CD8-positive, alpha-beta memory T cell (primary cell): ENCODE data around the gene KCNAB1. TPM values are rescaled to one million over a fixed set of nuclear protein-coding genes. Genes with fewer than 3 reads are reported as not detected.

Experiments
- CTCF ChIA-PET: fragments of 350-600 bp; sonication (Branson Sonifier 250); formaldehyde crosslinking; loops from one replicate; lab custom pipeline; 2021; ENCODE audit warnings: antibody characterized with exemption; lab: Charles Lee
- POLR2A ChIA-PET: fragments of 350-600 bp; sonication (Branson Sonifier 250); formaldehyde crosslinking; loops from one replicate; lab custom pipeline; 2021; ENCODE audit warnings: antibody characterized with exemption; lab: Charles Lee
- DNase-seq, 5 donors: peaks; one replicate each; pipeline versions ENCODE4 v3.0.0 to v3.0.0-alpha.2; 2020 to 2022; ENCODE audit warnings: mixed read lengths in 1 of 5
- H3K27ac ChIP-seq: one replicate; pipeline ENCODE4 v1.7.0; 2013; ENCODE audit warnings: low read depth, mild to moderate bottlenecking, low read length, moderate library complexity
- H3K27me3 ChIP-seq: 2 replicates; pipeline ENCODE4 v1.7.0; 2013; ENCODE audit warnings: low read length, mild to moderate bottlenecking; ENCODE audit not compliant: insufficient read depth, poor library complexity, severe bottlenecking
- H3K36me3 ChIP-seq: 2 replicates; pipeline ENCODE4 v1.7.0; 2013; ENCODE audit warnings: mild to moderate bottlenecking, low read length, moderate library complexity; ENCODE audit not compliant: insufficient read depth
- H3K4me1 ChIP-seq: 2 replicates; pipeline ENCODE4 v1.7.0; 2013; ENCODE audit warnings: mild to moderate bottlenecking, low read length, moderate library complexity; ENCODE audit not compliant: insufficient read depth
- H3K4me3 ChIP-seq: 2 replicates; pipeline ENCODE4 v1.7.0; 2013; ENCODE audit warnings: mild to moderate bottlenecking, low read length
- H3K9me3 ChIP-seq: 2 replicates; pipeline ENCODE4 v1.7.0; 2013; ENCODE audit warnings: mild to moderate bottlenecking, low read length
- H3K27ac Mint-ChIP-seq, 8 donors: one replicate each; pipeline ENCODE4 v1.8.0; 2020 to 2021; ENCODE audit warnings: mixed read lengths in 8 of 8, mild to moderate bottlenecking in 6 of 8, inconsistent platforms in 3 of 8, moderate library complexity in 3 of 8
- H3K27me3 Mint-ChIP-seq, 2 donors: one replicate each; pipeline ENCODE4 v1.8.0; 2020 to 2021; ENCODE audit warnings: mixed read lengths in 2 of 2, mild to moderate bottlenecking in 1 of 2, moderate library complexity in 1 of 2
- H3K36me3 Mint-ChIP-seq, 3 donors: one replicate each; pipeline ENCODE4 v1.8.0; 2020 to 2021; ENCODE audit warnings: mixed read lengths in 3 of 3, inconsistent platforms in 1 of 3, mild to moderate bottlenecking in 1 of 3
- H3K4me1 Mint-ChIP-seq, 3 donors: one replicate each; pipeline ENCODE4 v1.8.0; 2020 to 2021; ENCODE audit warnings: mixed read lengths in 3 of 3, inconsistent platforms in 1 of 3, mild to moderate bottlenecking in 1 of 3
- H3K4me3 Mint-ChIP-seq, 7 donors: one replicate each; pipeline ENCODE4 v1.8.0; 2020 to 2021; ENCODE audit warnings: mixed read lengths in 7 of 7, mild to moderate bottlenecking in 6 of 7, moderate library complexity in 4 of 7, inconsistent platforms in 2 of 7
- H3K9me3 Mint-ChIP-seq, 5 donors: one replicate each; pipeline ENCODE4 v1.8.0; 2020 to 2022; ENCODE audit warnings: mixed read lengths in 5 of 5, mild to moderate bottlenecking in 3 of 5, moderate library complexity in 2 of 5, inconsistent platforms in 1 of 5
- polyA plus RNA-seq: library from polyadenylated mRNA; unstranded; fragments of 300-500 nt; fragmentation: Illumina TruSeq; gene quantifications from one replicate; pipeline ENCODE4 v1.2.3, GENCODE V29; 2021
- total RNA-seq, 2 experiments: library from RNA; stranded (reverse); gene quantifications; one replicate each; pipeline ENCODE4 v1.2.3, GENCODE V29; 2021

The KCNAB1 gene
- total and polyA plus RNA-seq, 3 experiments from 2014 or later = 0.32 TPM; not detected in 2

- no peaks in the 10 kb centered on the region for H3K9me3 ChIP-seq
- no peak overlapping the region for H3K27ac ChIP-seq
- H3K4me3 ChIP-seq = no peak overlapping the region
- H3K27me3 Mint-ChIP-seq = no peaks in the 10 kb centered on the region
- H3K27ac Mint-ChIP-seq = peak overlapping the region in 6 of 8 donors; percentile 5 to 58 (median 48)
- DNase-seq = no peak
- peaks cover 0 to 4% (median 0%) of the 10 kb centered on the region in 5 donors for H3K9me3 Mint-ChIP-seq
- H3K36me3 Mint-ChIP-seq = peaks cover 0 to 61% (median 22%) of the 10 kb centered on the region in 3 donors
- H3K36me3 ChIP-seq = peaks cover 13% of the 10 kb centered on the region
- ChIA-PET POLR2A (no interaction called here), CTCF (interaction anchor here (1.2 to 3.1 kb wide), 4 partner anchors 28 to 584 kb away, joined by 3 to 27 read pairs (median 5); partner anchors contain the start of gene TIPARP)
- H3K4me1 Mint-ChIP-seq = peaks cover 52 to 65% (median 64%) of the 10 kb centered on the region in 3 donors
- H3K4me3 Mint-ChIP-seq = peak overlapping the region; percentile 44 to 97 (median 96)
- H3K27me3 ChIP-seq = no peaks in the 10 kb centered on the region
- peaks cover 29% of the 10 kb centered on the region for H3K4me1 ChIP-seq
Observed at GRCh38 chr3:156552973-156553372, 432.6 kb downstream of the KCNAB1 start.

GRCh38 chr3:156553705-156554356 is 433.5 kb downstream of the KCNAB1 start:
- Mint-ChIP-seq H3K4me3 (peak overlapping the region; percentile 96 to 99 (median 97)), H3K27me3 (no peaks in the 10 kb centered on the region), H3K27ac (peak overlapping the region; percentile 46 to 98 (median 94)), H3K4me1 (peaks cover 49 to 62% (median 59%) of the 10 kb centered on the region in 3 donors), H3K9me3 (peaks cover 0 to 4% (median 0%) of the 10 kb centered on the region in 5 donors), H3K36me3 (peaks cover 0 to 52% (median 19%) of the 10 kb centered on the region in 3 donors)
- peaks cover 29% of the 10 kb centered on the region for H3K4me1 ChIP-seq
- H3K27me3 ChIP-seq = no peaks in the 10 kb centered on the region
- ChIA-PET POLR2A (interaction anchor here (0.8 to 2.6 kb wide), 7 partner anchors 29 to 747 kb away, joined by 3 to 30 read pairs (median 5); partner anchors contain the start of genes C3orf33, CCNL1 and TIPARP), CTCF (interaction anchor here (1.2 to 3.1 kb wide), 9 partner anchors 11 to 621 kb away, joined by 3 to 27 read pairs (median 9); partner anchors contain the start of gene TIPARP)
- H3K27ac ChIP-seq = peak overlapping the region; percentile 91
- H3K4me3 ChIP-seq = peak overlapping the region; percentile 92
- H3K36me3 ChIP-seq = peaks cover 9% of the 10 kb centered on the region
- no peak for DNase-seq
- no peaks in the 10 kb centered on the region for H3K9me3 ChIP-seq

- peak overlapping the region; percentile 85 to 98 (median 96) for H3K27ac Mint-ChIP-seq
- H3K36me3 Mint-ChIP-seq = peaks cover 0 to 46% (median 18%) of the 10 kb centered on the region in 3 donors
- Histone ChIP-seq H3K9me3 (no peaks in the 10 kb centered on the region), H3K27ac (peak overlapping the region; percentile 91), H3K27me3 (no peaks in the 10 kb centered on the region), H3K36me3 (peaks cover 9% of the 10 kb centered on the region), H3K4me3 (peak overlapping the region; percentile 92), H3K4me1 (peaks cover 29% of the 10 kb centered on the region)
- peaks cover 0 to 4% (median 0%) of the 10 kb centered on the region in 5 donors for H3K9me3 Mint-ChIP-seq
- peak overlapping the region; percentile 96 to 99 (median 97) for H3K4me3 Mint-ChIP-seq
- peaks cover 48 to 61% (median 57%) of the 10 kb centered on the region in 3 donors for H3K4me1 Mint-ChIP-seq
- H3K27me3 Mint-ChIP-seq = no peaks in the 10 kb centered on the region
- no peak for DNase-seq
- CTCF ChIA-PET = interaction anchor here (1.0 to 3.1 kb wide), 18 partner anchors 8 to 620 kb away, joined by 3 to 27 read pairs (median 5); partner anchors contain the start of gene TIPARP
- POLR2A ChIA-PET = interaction anchor here (0.8 to 2.6 kb wide), 10 partner anchors 30 to 748 kb away, joined by 3 to 30 read pairs (median 6); partner anchors contain the start of genes C3orf33, CCNL1 and TIPARP
Observed at GRCh38 chr3:156554515-156554841, 434.1 kb downstream of the KCNAB1 start.

- no peaks in the 10 kb centered on the region for H3K9me3 ChIP-seq
Observed at GRCh38 chr3:156554842-156555687, 434.7 kb downstream of the KCNAB1 start, which contains the start of gene SSR3. Gene SSR3, minus strand, starts transcription at chr3:156555117. Its CDS starts 28 bp downstream, at chr3:156555089.

GRCh38 chr3:156558389-156558788 is 438.0 kb downstream of the KCNAB1 start:
- Mint-ChIP-seq H3K4me1 (peaks cover 15 to 24% (median 22%) of the 10 kb centered on the region in 3 donors), H3K27me3 (peaks cover 0 to 7% of the 10 kb centered on the region in 2 donors), H3K9me3 (peaks cover 0 to 4% (median 0%) of the 10 kb centered on the region in 5 donors), H3K27ac (peak overlapping the region in 1 of 8 donors; percentile 17), H3K36me3 (peaks cover 0 to 12% (median 0%) of the 10 kb centered on the region in 3 donors), H3K4me3 (peak overlapping the region in 1 of 7 donors; percentile 3)
- H3K36me3 ChIP-seq = no peaks in the 10 kb centered on the region
- DNase-seq = no peak
- no peaks in the 10 kb centered on the region for H3K27me3 ChIP-seq
- no peak overlapping the region for H3K27ac ChIP-seq
- no peak overlapping the region for H3K4me3 ChIP-seq
- peaks cover 14% of the 10 kb centered on the region for H3K4me1 ChIP-seq
- ChIA-PET CTCF (interaction anchor here (1.2 to 1.3 kb wide), 2 partner anchors 17 to 579 kb away, joined by 3 to 4 read pairs; no protein-coding TSS in a partner anchor), POLR2A (no interaction called here)
- H3K9me3 ChIP-seq = no peaks in the 10 kb centered on the region

More at GRCh38 chr3:156554842-156555687, 434.7 kb downstream of the KCNAB1 start, which contains the start of gene SSR3:
- H3K27ac Mint-ChIP-seq = peak within 1 kb of the TSS; percentile 85 to 98 (median 96)
- peaks cover 46 to 56% (median 55%) of the 10 kb centered on the region in 3 donors for H3K4me1 Mint-ChIP-seq
- H3K27me3 Mint-ChIP-seq = no peaks in the 10 kb centered on the region
- peaks cover 9% of the 10 kb centered on the region for H3K36me3 ChIP-seq
- H3K9me3 Mint-ChIP-seq = peaks cover 0 to 4% (median 0%) of the 10 kb centered on the region in 5 donors
- peak within 1 kb of the TSS; percentile 91 for H3K27ac ChIP-seq
- peaks cover 29% of the 10 kb centered on the region for H3K4me1 ChIP-seq
- peak within 1 kb of the TSS; percentile 96 to 99 (median 97) for H3K4me3 Mint-ChIP-seq
- POLR2A ChIA-PET = interaction anchor here (0.8 to 2.6 kb wide), 12 partner anchors 31 to 749 kb away, joined by 3 to 30 read pairs (median 5); partner anchors contain the start of genes C3orf33, CCNL1 and TIPARP
- CTCF ChIA-PET = interaction anchor here (1.0 to 3.1 kb wide), 17 partner anchors 8 to 620 kb away, joined by 3 to 27 read pairs (median 5); partner anchors contain the start of gene TIPARP
- DNase-seq = peak; percentile 98 to 99 (median 99)
- H3K4me3 ChIP-seq = peak within 1 kb of the TSS; percentile 92
- peaks cover 0 to 42% (median 18%) of the 10 kb centered on the region in 3 donors for H3K36me3 Mint-ChIP-seq
- H3K27me3 ChIP-seq = no peaks in the 10 kb centered on the region

GRCh38 chr3:156559321-156559720 is 438.9 kb downstream of the KCNAB1 start:
- DNase-seq = no peak
- POLR2A ChIA-PET = no interaction called here
- Histone ChIP-seq H3K4me1 (peaks cover 7% of the 10 kb centered on the region), H3K36me3 (no peaks in the 10 kb centered on the region), H3K9me3 (no peaks in the 10 kb centered on the region), H3K4me3 (no peak overlapping the region), H3K27me3 (no peaks in the 10 kb centered on the region), H3K27ac (no peak overlapping the region)
- Mint-ChIP-seq H3K27me3 (peaks cover 1 to 17% of the 10 kb centered on the region in 2 donors), H3K36me3 (peaks cover 0 to 6% (median 0%) of the 10 kb centered on the region in 3 donors), H3K9me3 (peaks cover 0 to 4% (median 0%) of the 10 kb centered on the region in 5 donors), H3K27ac (peak overlapping the region in 1 of 8 donors; percentile 48), H3K4me3 (no peak overlapping the region), H3K4me1 (peaks cover 6 to 14% (median 13%) of the 10 kb centered on the region in 3 donors)
- CTCF ChIA-PET = interaction anchor here (0.7 kb wide), 1 partner anchor 260 kb away, joined by 3 read pairs; no protein-coding TSS in a partner anchor

- ChIA-PET CTCF (interaction anchor here (1.6 kb wide), 1 partner anchor 576 kb away, joined by 3 read pairs; no protein-coding TSS in a partner anchor), POLR2A (no interaction called here)
- H3K4me3 Mint-ChIP-seq = no peak overlapping the region
Observed at GRCh38 chr3:156561533-156561932, 441.2 kb downstream of the KCNAB1 start.

More at GRCh38 chr3:156561533-156561932, 441.2 kb downstream of the KCNAB1 start:
- Mint-ChIP-seq H3K4me1 (no peaks in the 10 kb centered on the region), H3K9me3 (no peaks in the 10 kb centered on the region), H3K27ac (no peak overlapping the region), H3K27me3 (peaks cover 1 to 23% of the 10 kb centered on the region in 2 donors), H3K36me3 (no peaks in the 10 kb centered on the region)
- H3K4me3 ChIP-seq = no peak overlapping the region
- H3K36me3 ChIP-seq = no peaks in the 10 kb centered on the region
- H3K27ac ChIP-seq = no peak overlapping the region
- H3K4me1 ChIP-seq = no peaks in the 10 kb centered on the region
- H3K9me3 ChIP-seq = no peaks in the 10 kb centered on the region
- DNase-seq = no peak
- no peaks in the 10 kb centered on the region for H3K27me3 ChIP-seq
